B cell (primary cell): Measurements from ENCODE around the gene CERS6. TPM values are rescaled to one million over a fixed set of nuclear protein-coding genes. Genes with fewer than 3 reads are reported as not detected.

Source experiments
- ATAC-seq: fragments of 200-7000 bp; cut with Tn5 transposase; one replicate; pipeline ENCODE4 v1.10.0; 2021; ENCODE audit warnings: low read depth, mild to moderate bottlenecking, moderate number of reproducible peaks, moderate library complexity
- CTCF ChIA-PET: fragments of 350-600 bp; sonication (Branson Sonifier 250); formaldehyde crosslinking; loops from one replicate; lab custom pipeline; 2021; ENCODE audit warnings: antibody characterized with exemption, inconsistent platforms; lab: Charles Lee
- POLR2A ChIA-PET: fragments of 350-600 bp; sonication (Branson Sonifier 250); formaldehyde crosslinking; loops from one replicate; lab custom pipeline; 2021; ENCODE audit warnings: antibody characterized with exemption; lab: Charles Lee
- DNase-seq: peaks from one replicate; pipeline ENCODE4 v3.0.0; 2013
- H2AFZ ChIP-seq: 2 replicates; pipeline ENCODE4 v1.6.1; 2012; ENCODE audit warnings: mild to moderate bottlenecking, low read depth, low read length; ENCODE audit not compliant: insufficient read depth, poor library complexity, severe bottlenecking
- H3K27ac ChIP-seq, 2 donors: 1 replicate in 1 of 2; 2 replicates in 1 of 2; pipeline ENCODE4 v1.5.1; 2012 to 2013; ENCODE audit warnings: low read length in 2 of 2, mild to moderate bottlenecking in 2 of 2, moderate library complexity in 1 of 2
- H3K27me3 ChIP-seq, 4 experiments: fragments of 200-600 bp in 1 of 4; sonication (generic) in 1 of 4; replicated peaks in 1 of 4; 1 replicate in 2 of 4; 2 replicates in 2 of 4; pipeline versions ENCODE4 v1.6.1 to v1.7.0; 2013 to 2016; ENCODE audit warnings: low read length in 3 of 4, mild to moderate bottlenecking in 2 of 4, mixed read lengths in 1 of 4, moderate library complexity in 1 of 4; ENCODE audit not compliant: insufficient read depth in 4 of 4, control insufficient read depth in 3 of 4; ENCODE audit errors: control extremely low read depth in 1 of 4
- H3K36me3 ChIP-seq, 2 experiments: replicated peaks in 1 of 2; 1 replicate in 1 of 2; 2 replicates in 1 of 2; pipeline versions ENCODE4 v1.6.1 to v1.7.1; 2013; ENCODE audit warnings: low read length in 1 of 2; ENCODE audit not compliant: insufficient read depth in 2 of 2, control insufficient read depth in 1 of 2; ENCODE audit errors: control extremely low read depth in 1 of 2, extremely low read depth in 1 of 2
- H3K4me1 ChIP-seq, 2 donors: fragments of 200-600 bp in 1 of 2; sonication (generic) in 1 of 2; 1 replicate in 1 of 2; 2 replicates in 1 of 2; pipeline versions ENCODE4 v1.5.1 to v1.6.1; 2013 to 2017; ENCODE audit warnings: low read length in 2 of 2; ENCODE audit not compliant: control insufficient read depth in 2 of 2, insufficient read depth in 2 of 2
- H3K4me2 ChIP-seq: replicated peaks from 2 replicates; pipeline ENCODE3; 2012; ENCODE audit warnings: mild to moderate bottlenecking, low read depth, low read length; ENCODE audit not compliant: poor library complexity, severe bottlenecking
- H3K4me3 ChIP-seq, 5 experiments: fragments of 200-600 bp in 1 of 5; sonication (generic) in 1 of 5; 1 replicate in 3 of 5; 2 replicates in 2 of 5; pipeline versions ENCODE4 v1.5.1 to v1.7.0; 2011 to 2016; ENCODE audit warnings: low read length in 4 of 5, mild to moderate bottlenecking in 4 of 5, low read depth in 2 of 5, control low read depth in 1 of 5, moderate library complexity in 1 of 5; ENCODE audit not compliant: insufficient read depth in 1 of 5; ENCODE audit errors: control extremely low read depth in 1 of 5, extremely low read depth in 1 of 5
- H3K79me2 ChIP-seq: fragments of 200-600 bp; sonication (generic); one replicate; pipeline ENCODE4 v1.6.0; 2016; ENCODE audit warnings: low read length; ENCODE audit not compliant: control insufficient read depth, insufficient read depth
- H3K9ac ChIP-seq: fragments of 200-600 bp; sonication (generic); 2 replicates; pipeline ENCODE4 v1.6.1; 2017; ENCODE audit warnings: mild to moderate bottlenecking, low read length, moderate library complexity
- H3K9me3 ChIP-seq, 3 donors: one replicate each; pipeline versions ENCODE4 v1.6.1 to v1.7.1; 2013; ENCODE audit warnings: low read length in 2 of 3; ENCODE audit not compliant: control insufficient read depth in 2 of 3, insufficient read depth in 1 of 3; ENCODE audit errors: control extremely low read depth in 1 of 3
- H4K20me1 ChIP-seq: 2 replicates; pipeline ENCODE4 v1.6.0; 2012; ENCODE audit warnings: mild to moderate bottlenecking, low read length; ENCODE audit not compliant: insufficient read depth, control insufficient read depth, poor library complexity, severe bottlenecking
- H3K27ac Mint-ChIP-seq: one replicate; pipeline ENCODE4 v1.8.0; 2021; ENCODE audit warnings: mixed read lengths
- H3K27me3 Mint-ChIP-seq: one replicate; pipeline ENCODE4 v1.8.0; 2021; ENCODE audit warnings: mixed read lengths
- H3K4me1 Mint-ChIP-seq: one replicate; pipeline ENCODE4 v1.8.0; 2021; ENCODE audit warnings: mixed read lengths
- H3K4me3 Mint-ChIP-seq: one replicate; pipeline ENCODE4 v1.8.0; 2021; ENCODE audit warnings: mixed read lengths
- H3K9me3 Mint-ChIP-seq: one replicate; pipeline ENCODE4 v1.8.0; 2022; ENCODE audit warnings: mixed read lengths; ENCODE audit not compliant: insufficient read depth
- EZH2 ChIP-seq: IDR thresholded peaks from 2 replicates; pipeline ENCODE4 v1.6.1; 2012; ENCODE audit warnings: borderline replicate concordance, low read depth, mild to moderate bottlenecking, moderate library complexity, low read length; ENCODE audit not compliant: insufficient read depth, poor library complexity, severe bottlenecking
- WGBS: methylation state at CpG from one replicate; pipeline ENCODE4 v1.1.5; 2013; ENCODE audit warnings: missing lambda C conversion rate; ENCODE audit not compliant: insufficient coverage; 5-methylcytosine and 5-hydroxymethylcytosine counted together
- intact Hi-C: fragments of 100-400 bp; cut with micrococcal nuclease; formaldehyde crosslinking; loops from one replicate; pipeline ENCODE4 v1.10.0; 2022
- polyA plus RNA-seq: library from polyadenylated mRNA; depleted of rRNA; stranded (reverse); fragments of >200 nt; gene quantifications from 2 replicates; pipeline ENCODE4 v1.2.3, GENCODE V29; 2012
- total RNA-seq, 2 donors: library from RNA; stranded (reverse); fragments of 120-200 nt in 1 of 2; gene quantifications; 1 replicate in 1 of 2; 2 replicates in 1 of 2; pipeline versions ENCODE4 v1.2.3 to v1.2.4, GENCODE V29; 2013 to 2022
- TF ChIP-seq, protein P1 (sequence below): fragments of 200-600 bp; IDR thresholded peaks from one replicate; pipeline ENCODE4 v1.8.0; 2022; ENCODE audit warnings: antibody characterized with exemption, mild to moderate bottlenecking

CERS6 gene
- total and polyA plus RNA-seq, 2 donors (not counting 1 experiment from before 2014, with no cell fraction given), result 2.2 to 5.5 TPM

GRCh38 chr2:168719446-168719845, 263.4 kb downstream of the CERS6 start:
- H3K4me2 ChIP-seq, result no peak overlapping the region
- ATAC-seq (no peak), DNase-seq (no peak)
- no peak overlapping the region for H3K4me3 ChIP-seq
- H3K27ac ChIP-seq, result no peak overlapping the region
- no peak overlapping the region for H3K9ac ChIP-seq
- peaks cover 10 to 11% of the 10 kb centered on the region in 2 donors for H3K4me1 ChIP-seq
- H3K27ac Mint-ChIP-seq, result no peak overlapping the region
- POLR2A ChIA-PET, result no interaction called here
- H3K27me3 Mint-ChIP-seq, result no peaks in the 10 kb centered on the region
- H3K4me3 Mint-ChIP-seq, result no peak overlapping the region
- no peaks in the 10 kb centered on the region for H3K27me3 ChIP-seq
- intact Hi-C loops, result no loop called here
- TF ChIP-seq, protein P1, sequence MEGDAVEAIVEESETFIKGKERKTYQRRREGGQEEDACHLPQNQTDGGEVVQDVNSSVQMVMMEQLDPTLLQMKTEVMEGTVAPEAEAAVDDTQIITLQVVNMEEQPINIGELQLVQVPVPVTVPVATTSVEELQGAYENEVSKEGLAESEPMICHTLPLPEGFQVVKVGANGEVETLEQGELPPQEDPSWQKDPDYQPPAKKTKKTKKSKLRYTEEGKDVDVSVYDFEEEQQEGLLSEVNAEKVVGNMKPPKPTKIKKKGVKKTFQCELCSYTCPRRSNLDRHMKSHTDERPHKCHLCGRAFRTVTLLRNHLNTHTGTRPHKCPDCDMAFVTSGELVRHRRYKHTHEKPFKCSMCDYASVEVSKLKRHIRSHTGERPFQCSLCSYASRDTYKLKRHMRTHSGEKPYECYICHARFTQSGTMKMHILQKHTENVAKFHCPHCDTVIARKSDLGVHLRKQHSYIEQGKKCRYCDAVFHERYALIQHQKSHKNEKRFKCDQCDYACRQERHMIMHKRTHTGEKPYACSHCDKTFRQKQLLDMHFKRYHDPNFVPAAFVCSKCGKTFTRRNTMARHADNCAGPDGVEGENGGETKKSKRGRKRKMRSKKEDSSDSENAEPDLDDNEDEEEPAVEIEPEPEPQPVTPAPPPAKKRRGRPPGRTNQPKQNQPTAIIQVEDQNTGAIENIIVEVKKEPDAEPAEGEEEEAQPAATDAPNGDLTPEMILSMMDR, result no peak
- no peak for TF ChIP-seq EZH2
- no peaks in the 10 kb centered on the region for H4K20me1 ChIP-seq
- H3K4me1 Mint-ChIP-seq, result peaks cover 21% of the 10 kb centered on the region
- peaks cover 3% of the 10 kb centered on the region in 2 experiments for H3K36me3 ChIP-seq
- no peaks in the 10 kb centered on the region for H3K79me2 ChIP-seq
- H3K9me3 ChIP-seq, result no peaks in the 10 kb centered on the region
- CTCF ChIA-PET, result no interaction called here
- no peak overlapping the region for H2AFZ ChIP-seq
- no peaks in the 10 kb centered on the region for H3K9me3 Mint-ChIP-seq

- Histone ChIP-seq H3K9ac (no peak overlapping the region), H4K20me1 (no peaks in the 10 kb centered on the region), H2AFZ (peak overlapping the region; percentile 3), H3K4me2 (no peak overlapping the region), H3K4me3 (no peak overlapping the region), H3K27ac (peak overlapping the region in 1 of 2 donors; percentile 26), H3K27me3 (no peaks in the 10 kb centered on the region), H3K4me1 (peaks cover 10 to 11% of the 10 kb centered on the region in 2 donors), H3K36me3 (peaks cover 3% of the 10 kb centered on the region in 2 experiments), H3K79me2 (no peaks in the 10 kb centered on the region), H3K9me3 (peaks cover 0 to 1% (median 0%) of the 10 kb centered on the region in 3 donors)
- H3K9me3 Mint-ChIP-seq, result no peaks in the 10 kb centered on the region
- CTCF ChIA-PET, result no interaction called here
- intact Hi-C loops, result no loop called here
- H3K27ac Mint-ChIP-seq, result no peak overlapping the region
- H3K4me3 Mint-ChIP-seq, result peak overlapping the region; percentile 17
- TF ChIP-seq, protein P1, result no peak
- no peaks in the 10 kb centered on the region for H3K27me3 Mint-ChIP-seq
- ATAC-seq, result no peak
- DNase-seq, result no peak
- 100% methylated on average over 1 of the region's 2 CpGs for WGBS
- POLR2A ChIA-PET, result no interaction called here
- H3K4me1 Mint-ChIP-seq, result peaks cover 21% of the 10 kb centered on the region
Observed at GRCh38 chr2:168722592-168722991, 266.5 kb downstream of the CERS6 start.
